ENCODE measurements around the gene SPEN. TPM values are rescaled to one million over a fixed set of nuclear protein-coding genes. Genes with fewer than 3 reads are reported as not detected.

SPEN gene
- total RNA-seq, 1 donor: 24.3 TPM

GRCh38 chr1:15937146-15937545, 89.6 kb downstream of the SPEN start:
- no peak overlapping the region for H3K4me3 ChIP-seq (ENCODE audit: low read depth, low read length)
- TF ChIP-seq CTCF (IDR thresholded peaks at IDR 0.05; ENCODE audit: insufficient read depth, low read length): no peak
- no peak for DNase-seq (ENCODE audit: low read depth)

DNA sequence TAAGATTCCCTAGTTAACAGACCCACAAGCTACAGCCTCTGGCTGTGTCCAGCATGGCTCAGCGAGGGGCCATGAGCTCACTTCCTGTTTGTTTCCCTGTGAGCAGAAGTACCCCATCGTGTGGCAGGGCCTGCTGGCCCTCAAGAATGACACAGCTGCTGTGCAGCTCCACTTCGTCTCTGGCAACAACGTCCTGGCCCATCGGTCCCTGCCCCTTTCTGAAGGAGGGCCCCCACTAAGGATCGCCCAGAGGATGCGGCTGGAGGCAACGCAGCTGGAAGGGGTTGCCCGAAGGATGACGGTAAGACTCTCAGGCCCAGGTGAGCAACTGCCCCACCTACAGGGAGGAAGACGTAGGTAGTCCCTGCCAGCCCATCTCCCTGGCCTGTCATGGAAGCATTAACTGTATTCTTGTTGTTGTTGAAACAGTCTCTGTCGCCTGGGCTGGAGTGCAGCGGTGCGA, 90.2 kb downstream of the SPEN start:
- TF ChIP-seq CTCF (IDR thresholded peaks at IDR 0.05; ENCODE audit: insufficient read depth, low read length): no peak
- H3K4me3 ChIP-seq (ENCODE audit: low read depth, low read length): no peak overlapping the region
- DNase-seq (ENCODE audit: low read depth): no peak

GRCh38 chr1:15938628-15939161, 91.2 kb downstream of the SPEN start:
- H3K4me3 ChIP-seq (ENCODE audit: low read depth, low read length): no peak overlapping the region
- no peak for DNase-seq (ENCODE audit: low read depth)
- TF ChIP-seq CTCF (IDR thresholded peaks at IDR 0.05; ENCODE audit: insufficient read depth, low read length): no peak

- TF ChIP-seq CTCF (IDR thresholded peaks at IDR 0.05; ENCODE audit: insufficient read depth, low read length): no peak
- no peak overlapping the region for H3K4me3 ChIP-seq (ENCODE audit: low read depth, low read length)
- no peak for DNase-seq (ENCODE audit: low read depth)
Observed at GRCh38 chr1:15939181-15940109, 91.9 kb downstream of the SPEN start.

DNA sequence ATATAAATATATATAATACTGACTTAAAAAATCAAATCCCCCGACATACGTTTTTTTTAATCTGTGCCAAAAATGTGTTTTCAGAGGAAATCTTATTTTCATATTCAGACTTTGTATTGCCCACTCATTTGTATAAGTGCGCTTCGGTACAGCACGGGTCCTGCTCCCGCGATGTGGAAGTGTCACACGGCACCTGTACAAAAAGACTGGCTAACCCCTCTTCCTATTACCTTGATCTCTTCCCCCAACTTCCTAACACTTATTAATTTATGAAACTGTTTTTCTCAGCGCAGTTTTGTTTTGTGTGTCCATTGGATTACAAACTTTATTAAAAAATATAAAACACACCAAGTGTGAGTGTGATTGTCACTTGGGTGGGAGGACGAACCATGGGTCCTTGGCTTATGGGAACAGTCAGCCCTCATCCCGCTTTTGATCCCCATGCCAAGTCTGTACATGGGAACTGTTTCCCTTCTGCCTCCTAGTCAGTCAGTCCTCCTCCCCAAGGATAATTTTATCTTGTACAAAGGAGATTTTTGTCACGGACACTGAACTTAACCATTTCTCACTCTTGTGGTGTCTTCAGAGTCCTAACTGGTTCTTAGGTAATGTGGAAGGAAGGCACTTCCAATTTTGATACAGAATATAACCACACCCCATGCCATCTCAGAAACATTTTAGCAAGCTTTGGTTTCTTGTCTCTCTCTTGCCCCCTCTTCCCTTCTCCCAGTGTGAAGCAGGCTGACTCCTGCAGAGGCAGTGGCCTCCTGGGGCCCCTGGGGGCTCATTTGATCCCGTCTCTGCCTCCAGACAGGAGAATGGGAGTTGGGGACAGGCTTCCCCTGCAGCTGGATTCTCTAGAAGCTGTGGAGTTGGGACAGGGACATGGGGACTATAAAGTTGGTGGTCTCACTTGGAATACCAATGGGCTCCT, 92.9 kb downstream of the SPEN start:
- TF ChIP-seq CTCF (IDR thresholded peaks at IDR 0.05; ENCODE audit: insufficient read depth, low read length): no peak
- H3K4me3 ChIP-seq (ENCODE audit: low read depth, low read length): no peak overlapping the region
- DNase-seq (ENCODE audit: low read depth): no peak

DNA sequence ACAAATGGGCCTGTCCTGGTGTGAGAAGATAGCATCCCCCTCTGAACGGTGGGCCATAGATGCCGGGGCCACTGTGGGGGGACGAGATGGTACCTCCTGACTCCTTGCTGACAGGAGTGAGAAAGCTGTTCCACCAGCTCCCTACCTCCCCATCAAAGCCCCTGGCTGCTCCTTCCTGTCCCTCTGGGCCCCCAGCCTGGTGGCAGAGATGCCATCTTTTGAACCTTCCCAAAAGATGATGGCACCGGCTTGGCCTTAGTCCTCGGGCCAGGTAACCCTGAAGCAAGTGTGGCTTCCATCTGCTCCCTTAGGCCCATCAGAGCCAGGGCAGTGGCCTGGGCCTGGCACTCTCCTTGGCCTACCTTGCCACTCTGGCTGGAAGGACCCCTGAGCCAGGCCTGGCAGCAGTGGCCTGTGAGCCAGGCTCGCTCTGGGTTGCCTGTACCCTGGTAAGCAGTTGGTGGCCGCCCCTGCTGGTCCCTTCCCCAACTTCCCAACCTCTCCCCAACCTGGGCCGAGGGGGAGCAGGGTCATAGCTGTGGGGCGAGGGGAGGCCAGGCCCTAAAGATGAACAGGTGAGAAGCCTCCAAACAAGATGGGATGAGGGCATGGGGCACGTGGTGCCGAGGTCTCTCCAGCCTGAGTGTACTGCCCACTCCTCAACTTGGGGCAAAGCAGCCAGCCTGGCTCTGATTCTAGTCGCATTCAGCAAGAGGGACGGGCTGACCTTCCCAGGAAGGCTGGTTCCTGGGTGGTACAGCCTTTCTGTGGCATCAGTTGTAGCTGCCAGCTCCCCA, 93.7 kb downstream of the SPEN start:
- no peak for DNase-seq (ENCODE audit: low read depth)
- no peak overlapping the region for H3K4me3 ChIP-seq (ENCODE audit: low read depth, low read length)
- no peak for TF ChIP-seq CTCF (IDR thresholded peaks at IDR 0.05; ENCODE audit: insufficient read depth, low read length)
